ENCODE data around the gene RET.

Gene RET

GRCh38 chr10:43134126-43134905, 57.4 kb downstream of the RET start:
- Histone ChIP-seq H3K36me3 (ENCODE audit: control insufficient read depth in 1 of 2, insufficient read depth in 2 of 2, low read length in 2 of 2) (no peaks in the 10 kb centered on the region), H3K9ac (ENCODE audit: low read depth in 1 of 2, low read length in 2 of 2) (no peak overlapping the region), H3K9me3 (ENCODE audit: control insufficient read depth in 1 of 2, low read length in 2 of 2) (no peaks in the 10 kb centered on the region), H3K4me1 (ENCODE audit: control insufficient read depth in 1 of 2, insufficient read depth in 2 of 2, low read length in 2 of 2) (peaks cover 5 to 12% of the 10 kb centered on the region in 2 donors), H3K4me3 (ENCODE audit: low read depth in 1 of 2, low read length in 2 of 2) (no peak overlapping the region), H3K27me3 (ENCODE audit: control insufficient read depth in 1 of 2, insufficient read depth in 2 of 2, low read length in 2 of 2) (peaks cover 0 to 3% of the 10 kb centered on the region in 2 donors), H3K27ac (ENCODE audit: low read depth, low read length) (no peak overlapping the region)

- peaks cover 0 to 3% of the 10 kb centered on the region in 2 donors for H3K27me3 ChIP-seq (ENCODE audit: control insufficient read depth in 1 of 2, insufficient read depth in 2 of 2, low read length in 2 of 2)
- H3K4me1 ChIP-seq (ENCODE audit: control insufficient read depth in 1 of 2, insufficient read depth in 2 of 2, low read length in 2 of 2): peaks cover 10 to 17% of the 10 kb centered on the region in 2 donors
- H3K27ac ChIP-seq (ENCODE audit: low read depth, low read length): no peak overlapping the region
- no peak overlapping the region for H3K4me3 ChIP-seq (ENCODE audit: low read depth in 1 of 2, low read length in 2 of 2)
- H3K9ac ChIP-seq (ENCODE audit: low read depth in 1 of 2, low read length in 2 of 2): no peak overlapping the region
- H3K36me3 ChIP-seq (ENCODE audit: control insufficient read depth in 1 of 2, insufficient read depth in 2 of 2, low read length in 2 of 2): no peaks in the 10 kb centered on the region
- H3K9me3 ChIP-seq (ENCODE audit: control insufficient read depth in 1 of 2, low read length in 2 of 2): no peaks in the 10 kb centered on the region
These were observed 58.2 kb downstream of the RET start for GRCh38 chr10:43135064-43135463.

GRCh38 chr10:43135656-43136055, 58.8 kb downstream of the RET start:
- no peaks in the 10 kb centered on the region for H3K9me3 ChIP-seq (ENCODE audit: control insufficient read depth in 1 of 2, low read length in 2 of 2)
- H3K27me3 ChIP-seq (ENCODE audit: control insufficient read depth in 1 of 2, insufficient read depth in 2 of 2, low read length in 2 of 2): peaks cover 0 to 3% of the 10 kb centered on the region in 2 donors
- no peak overlapping the region for H3K4me3 ChIP-seq (ENCODE audit: low read depth in 1 of 2, low read length in 2 of 2)
- H3K9ac ChIP-seq (ENCODE audit: low read depth in 1 of 2, low read length in 2 of 2): no peak overlapping the region
- H3K36me3 ChIP-seq (ENCODE audit: control insufficient read depth in 1 of 2, insufficient read depth in 2 of 2, low read length in 2 of 2): no peaks in the 10 kb centered on the region
- no peak overlapping the region for H3K27ac ChIP-seq (ENCODE audit: low read depth, low read length)
- H3K4me1 ChIP-seq (ENCODE audit: control insufficient read depth in 1 of 2, insufficient read depth in 2 of 2, low read length in 2 of 2): peaks cover 14 to 17% of the 10 kb centered on the region in 2 donors

DNA sequence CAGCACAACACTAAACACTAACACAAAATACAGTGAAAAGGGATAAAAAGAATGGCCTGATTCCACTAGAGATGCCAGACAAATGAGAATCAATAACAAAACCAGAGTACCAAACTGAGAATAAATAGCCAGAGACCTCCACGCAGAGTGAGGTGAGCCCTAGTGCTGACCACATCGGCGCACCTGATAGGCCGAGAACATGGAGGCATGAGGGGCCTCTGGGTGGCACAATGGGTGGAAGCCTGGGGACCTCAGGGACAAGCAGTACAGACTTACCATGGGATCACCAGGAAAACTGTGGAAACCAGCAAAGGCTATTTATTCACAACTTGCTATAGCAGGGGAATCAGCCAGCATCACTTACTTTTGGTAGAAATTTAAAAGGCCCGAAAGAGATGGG, 59.6 kb downstream of the RET start:
- Histone ChIP-seq H3K27ac (ENCODE audit: low read depth, low read length) (no peak overlapping the region), H3K27me3 (ENCODE audit: control insufficient read depth in 1 of 2, insufficient read depth in 2 of 2, low read length in 2 of 2) (peaks cover 0 to 3% of the 10 kb centered on the region in 2 donors), H3K9me3 (ENCODE audit: control insufficient read depth in 1 of 2, low read length in 2 of 2) (no peaks in the 10 kb centered on the region), H3K9ac (ENCODE audit: low read depth in 1 of 2, low read length in 2 of 2) (no peak overlapping the region), H3K4me1 (ENCODE audit: control insufficient read depth in 1 of 2, insufficient read depth in 2 of 2, low read length in 2 of 2) (peaks cover 14 to 17% of the 10 kb centered on the region in 2 donors), H3K4me3 (ENCODE audit: low read depth in 1 of 2, low read length in 2 of 2) (no peak overlapping the region), H3K36me3 (ENCODE audit: control insufficient read depth in 1 of 2, insufficient read depth in 2 of 2, low read length in 2 of 2) (no peaks in the 10 kb centered on the region)

DNA sequence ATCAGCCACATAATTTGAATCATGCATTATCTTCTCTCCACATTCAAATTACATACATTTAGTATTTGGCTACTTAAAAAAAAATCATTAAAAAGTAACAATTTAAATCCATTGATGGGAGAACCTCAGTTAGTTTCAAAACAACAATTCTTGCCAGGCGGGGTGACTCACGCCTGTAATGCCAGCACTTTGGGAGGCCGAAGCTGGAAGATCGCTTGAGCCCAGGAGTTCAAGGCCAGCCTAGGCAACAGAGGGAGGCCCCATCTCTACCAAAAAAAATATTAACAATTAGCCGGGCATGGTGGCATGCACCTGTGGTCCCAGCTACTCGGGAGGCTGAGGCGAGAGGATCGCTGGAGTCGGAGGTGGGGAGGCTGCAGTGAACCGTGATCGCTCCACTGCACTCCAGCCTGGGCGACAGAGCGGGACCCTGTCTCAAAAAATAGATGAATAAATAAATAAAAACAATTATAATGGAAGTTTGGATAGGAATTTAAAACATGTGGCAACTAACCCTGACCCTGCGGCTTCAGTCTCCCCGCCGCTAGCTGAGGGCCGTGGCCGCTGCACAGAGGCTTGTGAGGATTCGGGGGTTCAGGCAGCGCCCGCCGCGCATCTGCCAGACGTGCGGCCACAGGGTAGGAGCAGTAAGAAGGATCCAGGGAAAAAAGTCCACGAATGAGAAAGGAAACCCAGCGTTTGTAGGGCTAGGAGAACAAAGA, 60.3 kb downstream of the RET start:
- H3K27me3 ChIP-seq (ENCODE audit: control insufficient read depth in 1 of 2, insufficient read depth in 2 of 2, low read length in 2 of 2): peaks cover 0 to 3% of the 10 kb centered on the region in 2 donors
- peak overlapping the region; percentile 85 for H3K27ac ChIP-seq (ENCODE audit: low read depth, low read length)
- no peaks in the 10 kb centered on the region for H3K36me3 ChIP-seq (ENCODE audit: control insufficient read depth in 1 of 2, insufficient read depth in 2 of 2, low read length in 2 of 2)
- peak overlapping the region; percentile 76 to 79 for H3K9ac ChIP-seq (ENCODE audit: low read depth in 1 of 2, low read length in 2 of 2)
- H3K4me3 ChIP-seq (ENCODE audit: low read depth in 1 of 2, low read length in 2 of 2): peak overlapping the region; percentile 91 to 96
- peaks cover 14 to 17% of the 10 kb centered on the region in 2 donors for H3K4me1 ChIP-seq (ENCODE audit: control insufficient read depth in 1 of 2, insufficient read depth in 2 of 2, low read length in 2 of 2)
- H3K9me3 ChIP-seq (ENCODE audit: control insufficient read depth in 1 of 2, low read length in 2 of 2): no peaks in the 10 kb centered on the region

- no peaks in the 10 kb centered on the region for H3K36me3 ChIP-seq (ENCODE audit: control insufficient read depth in 1 of 2, insufficient read depth in 2 of 2, low read length in 2 of 2)
- peak overlapping the region; percentile 91 to 96 for H3K4me3 ChIP-seq (ENCODE audit: low read depth in 1 of 2, low read length in 2 of 2)
- H3K9me3 ChIP-seq (ENCODE audit: control insufficient read depth in 1 of 2, low read length in 2 of 2): no peaks in the 10 kb centered on the region
- peaks cover 0 to 3% of the 10 kb centered on the region in 2 donors for H3K27me3 ChIP-seq (ENCODE audit: control insufficient read depth in 1 of 2, insufficient read depth in 2 of 2, low read length in 2 of 2)
- peaks cover 14 to 17% of the 10 kb centered on the region in 2 donors for H3K4me1 ChIP-seq (ENCODE audit: control insufficient read depth in 1 of 2, insufficient read depth in 2 of 2, low read length in 2 of 2)
- peak overlapping the region; percentile 76 to 79 for H3K9ac ChIP-seq (ENCODE audit: low read depth in 1 of 2, low read length in 2 of 2)
- peak overlapping the region; percentile 85 for H3K27ac ChIP-seq (ENCODE audit: low read depth, low read length)
These were observed 60.8 kb downstream of the RET start for GRCh38 chr10:43137717-43138020.

- Histone ChIP-seq H3K9me3 (ENCODE audit: control insufficient read depth in 1 of 2, low read length in 2 of 2) (no peaks in the 10 kb centered on the region), H3K9ac (ENCODE audit: low read depth in 1 of 2, low read length in 2 of 2) (peak within 1 kb of the TSS; percentile 76 to 84), H3K4me3 (ENCODE audit: low read depth in 1 of 2, low read length in 2 of 2) (peak within 1 kb of the TSS; percentile 91 to 96), H3K4me1 (ENCODE audit: control insufficient read depth in 1 of 2, insufficient read depth in 2 of 2, low read length in 2 of 2) (peaks cover 14 to 17% of the 10 kb centered on the region in 2 donors), H3K36me3 (ENCODE audit: control insufficient read depth in 1 of 2, insufficient read depth in 2 of 2, low read length in 2 of 2) (no peaks in the 10 kb centered on the region), H3K27me3 (ENCODE audit: control insufficient read depth in 1 of 2, insufficient read depth in 2 of 2, low read length in 2 of 2) (peaks cover 0 to 3% of the 10 kb centered on the region in 2 donors), H3K27ac (ENCODE audit: low read depth, low read length) (peak within 1 kb of the TSS; percentile 85)
These were observed 61.3 kb downstream of the RET start, which contains the start of gene CSGALNACT2 for GRCh38 chr10:43138021-43138756. CSGALNACT2 (plus strand) TSS chr10:43138445; CDS start chr10:43155150, 16,705 bp downstream.

DNA sequence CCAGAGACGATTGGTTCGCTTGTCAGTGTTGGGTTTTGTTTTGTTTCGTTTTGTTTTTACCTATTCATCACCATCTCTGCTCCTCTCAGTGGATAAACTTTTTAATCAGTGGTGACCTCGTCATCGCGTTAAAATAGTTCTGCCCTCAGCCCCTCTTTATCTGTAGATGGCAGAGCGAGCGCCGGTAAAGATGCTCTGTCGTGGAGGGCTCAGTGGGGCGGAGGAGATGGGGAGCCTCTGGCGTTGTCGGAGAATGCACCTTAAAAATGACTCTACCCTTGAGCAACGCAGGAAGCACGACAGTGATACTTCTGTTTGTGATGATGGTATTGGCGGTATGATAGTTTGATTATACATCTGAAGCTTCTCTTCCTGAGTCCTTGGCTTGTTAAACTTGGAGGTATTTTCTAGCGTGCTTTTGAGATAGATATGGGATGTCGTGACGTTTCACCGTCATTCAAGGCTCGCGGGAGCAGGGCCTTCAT, 61.9 kb downstream of the RET start:
- peak overlapping the region; percentile 76 to 84 for H3K9ac ChIP-seq (ENCODE audit: low read depth in 1 of 2, low read length in 2 of 2)
- peaks cover 0 to 3% of the 10 kb centered on the region in 2 donors for H3K27me3 ChIP-seq (ENCODE audit: control insufficient read depth in 1 of 2, insufficient read depth in 2 of 2, low read length in 2 of 2)
- H3K27ac ChIP-seq (ENCODE audit: low read depth, low read length): peak overlapping the region; percentile 74
- H3K36me3 ChIP-seq (ENCODE audit: control insufficient read depth in 1 of 2, insufficient read depth in 2 of 2, low read length in 2 of 2): no peaks in the 10 kb centered on the region
- H3K4me1 ChIP-seq (ENCODE audit: control insufficient read depth in 1 of 2, insufficient read depth in 2 of 2, low read length in 2 of 2): peaks cover 14 to 17% of the 10 kb centered on the region in 2 donors
- H3K9me3 ChIP-seq (ENCODE audit: control insufficient read depth in 1 of 2, low read length in 2 of 2): no peaks in the 10 kb centered on the region
- H3K4me3 ChIP-seq (ENCODE audit: low read depth in 1 of 2, low read length in 2 of 2): peak overlapping the region; percentile 91 to 96

GRCh38 chr10:43141421-43141820, 64.6 kb downstream of the RET start:
- Histone ChIP-seq H3K27me3 (ENCODE audit: control insufficient read depth in 1 of 2, insufficient read depth in 2 of 2, low read length in 2 of 2) (no peaks in the 10 kb centered on the region), H3K9ac (ENCODE audit: low read depth in 1 of 2, low read length in 2 of 2) (no peak overlapping the region), H3K4me3 (ENCODE audit: low read depth in 1 of 2, low read length in 2 of 2) (no peak overlapping the region), H3K36me3 (ENCODE audit: control insufficient read depth in 1 of 2, insufficient read depth in 2 of 2, low read length in 2 of 2) (no peaks in the 10 kb centered on the region), H3K27ac (ENCODE audit: low read depth, low read length) (no peak overlapping the region), H3K9me3 (ENCODE audit: control insufficient read depth in 1 of 2, low read length in 2 of 2) (no peaks in the 10 kb centered on the region), H3K4me1 (ENCODE audit: control insufficient read depth in 1 of 2, insufficient read depth in 2 of 2, low read length in 2 of 2) (peaks cover 12 to 14% of the 10 kb centered on the region in 2 donors)
